Uterus (tissue), 2 donors: Measurements from ENCODE around the gene MYO6.

Experiments used
- CTCF ChIP-seq, 4 experiments: fragments of 200-600 bp in 2 of 4; fragments of 450-650 bp in 2 of 4; sonication (generic) in 2 of 4; IDR thresholded peaks; one replicate each; pipeline ENCODE4 v1.5.1; 2016 to 2019; ENCODE audit warnings: antibody characterized with exemption in 4 of 4, mild to moderate bottlenecking in 2 of 4, moderate library complexity in 1 of 4
- POLR2A ChIP-seq, 2 donors: fragments of 450-650 bp; IDR thresholded peaks; one replicate each; pipeline ENCODE4 v1.6.1; 2016; ENCODE audit warnings: antibody characterized with exemption in 2 of 2, mild to moderate bottlenecking in 1 of 2, moderate library complexity in 1 of 2

- TF ChIP-seq CTCF (IDR thresholded peaks at IDR 0.05), result no peak
- no peak for TF ChIP-seq POLR2A (IDR thresholded peaks at IDR 0.05)
These were observed 12.4 kb downstream of the MYO6 start for GRCh38 chr6:75761489-75761888.
